CD4-positive, CD25-positive, alpha-beta regulatory T cell (primary cell): ENCODE data around the gene CNDP1. TPM values are rescaled to one million over a fixed set of nuclear protein-coding genes. Genes with fewer than 3 reads are reported as not detected.
"Not testable (repeated sequence)": the region's sequence is repeated elsewhere in the genome, so short reads cannot be mapped to it uniquely, and the experiment has no call there.

Source experiments
- ATAC-seq, 2 donors: fragments of 150-1000 bp; cut with Tn5 transposase; one replicate each; pipeline ENCODE4 v1.10.0; 2021; ENCODE audit warnings: low read depth in 2 of 2, moderate number of reproducible peaks in 2 of 2, moderate library complexity in 1 of 2
- DNase-seq, 3 donors: peaks; one replicate each; pipeline versions ENCODE4 v3.0.0 to v3.0.0-alpha.2; 2012 to 2022; ENCODE audit warnings: mixed read lengths in 1 of 3
- H3K27ac ChIP-seq: one replicate; pipeline ENCODE4 v1.7.0; 2013; ENCODE audit warnings: mild to moderate bottlenecking, low read length; ENCODE audit not compliant: insufficient read depth, poor library complexity, severe bottlenecking
- H3K27me3 ChIP-seq: one replicate; pipeline ENCODE4 v1.7.0; 2013; ENCODE audit warnings: low read length; ENCODE audit not compliant: control insufficient read depth, insufficient read depth
- H3K36me3 ChIP-seq: one replicate; pipeline ENCODE4 v1.7.0; 2013; ENCODE audit warnings: mild to moderate bottlenecking, low read length, moderate library complexity; ENCODE audit not compliant: control insufficient read depth, insufficient read depth
- H3K4me1 ChIP-seq: 2 replicates; pipeline ENCODE4 v1.7.0; 2013; ENCODE audit warnings: mild to moderate bottlenecking, low read length; ENCODE audit not compliant: insufficient read depth, control insufficient read depth, poor library complexity, severe bottlenecking
- H3K4me3 ChIP-seq: one replicate; pipeline ENCODE4 v1.7.0; 2013; ENCODE audit warnings: low read depth, mild to moderate bottlenecking, low read length, moderate library complexity
- H3K9me3 ChIP-seq, 2 experiments: 1 replicate in 1 of 2; 2 replicates in 1 of 2; pipeline ENCODE4 v1.7.0; 2013; ENCODE audit warnings: low read length in 2 of 2, mild to moderate bottlenecking in 1 of 2, moderate library complexity in 1 of 2; ENCODE audit not compliant: control insufficient read depth in 2 of 2
- H3K27ac Mint-ChIP-seq, 3 donors: one replicate each; pipeline ENCODE4 v1.8.0; 2020 to 2022; ENCODE audit warnings: mild to moderate bottlenecking in 3 of 3, mixed read lengths in 3 of 3, moderate library complexity in 2 of 3
- H3K27me3 Mint-ChIP-seq: one replicate; pipeline ENCODE4 v1.8.0; 2022; ENCODE audit warnings: mild to moderate bottlenecking, mixed read lengths
- H3K36me3 Mint-ChIP-seq: one replicate; pipeline ENCODE4 v1.8.0; 2020; ENCODE audit warnings: mixed read lengths
- H3K4me1 Mint-ChIP-seq, 4 donors: one replicate each; pipeline ENCODE4 v1.8.0; 2020 to 2022; ENCODE audit warnings: mixed read lengths in 4 of 4, mild to moderate bottlenecking in 1 of 4
- H3K4me3 Mint-ChIP-seq, 4 donors: one replicate each; pipeline ENCODE4 v1.8.0; 2020 to 2022; ENCODE audit warnings: mild to moderate bottlenecking in 4 of 4, mixed read lengths in 4 of 4, moderate library complexity in 3 of 4
- H3K9me3 Mint-ChIP-seq, 7 donors: one replicate each; pipeline ENCODE4 v1.8.0; 2020 to 2022; ENCODE audit warnings: mixed read lengths in 7 of 7, mild to moderate bottlenecking in 3 of 7, moderate library complexity in 2 of 7
- polyA plus RNA-seq, 4 donors: library from polyadenylated mRNA; unstranded; fragments of 300-500 nt; fragmentation: Illumina TruSeq; gene quantifications; one replicate each; pipeline ENCODE4 v1.2.3, GENCODE V29; 2021
- total RNA-seq: library from RNA; stranded (reverse); gene quantifications from one replicate; pipeline ENCODE4 v1.2.3, GENCODE V29; 2022

Gene CNDP1
- total and polyA plus RNA-seq, 5 donors from 2014 or later: 0.15 TPM; not detected in 4

DNA sequence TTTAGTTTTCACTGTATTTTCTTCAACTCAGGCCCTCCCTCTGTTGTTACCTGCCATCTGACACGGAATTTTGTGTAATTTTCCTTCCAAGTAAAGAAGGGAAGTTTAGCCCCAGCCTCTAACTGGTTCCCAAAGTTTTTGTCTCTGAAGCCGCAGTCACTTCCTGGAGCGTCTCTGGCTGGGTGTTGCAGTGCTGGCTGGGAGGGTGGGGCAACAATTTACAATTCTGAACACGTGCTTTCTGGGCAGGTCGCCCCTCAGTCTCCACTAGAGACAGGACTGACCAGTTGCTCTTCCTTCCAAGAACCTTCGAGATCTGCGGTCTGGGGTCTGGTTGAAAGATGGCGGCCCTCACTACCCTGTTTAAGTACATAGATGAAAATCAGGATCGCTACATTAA lies 34.7 kb upstream of the CNDP1 start:
- ATAC-seq: no peak
- H3K4me1 ChIP-seq: peaks cover 44% of the 10 kb centered on the region
- no peaks in the 10 kb centered on the region for H3K9me3 Mint-ChIP-seq

DNA sequence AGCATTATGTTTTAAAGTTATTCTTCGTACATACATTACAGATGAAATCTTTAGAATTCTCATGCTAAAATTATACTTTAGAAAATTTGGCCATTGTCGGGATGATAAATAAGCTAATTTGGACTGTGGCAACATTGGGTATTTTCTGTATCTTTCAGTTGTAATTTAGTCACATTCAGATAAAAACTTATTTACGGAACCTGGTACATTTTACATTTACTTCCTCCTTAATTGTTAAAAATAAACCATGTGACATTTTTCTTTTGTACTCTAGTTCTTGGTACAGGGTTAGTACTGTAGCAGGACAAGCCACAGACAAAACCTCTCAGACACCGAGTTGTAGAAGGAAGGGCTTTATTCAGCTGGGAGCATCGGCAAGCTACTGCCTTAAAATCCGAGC lies 33.9 kb upstream of the CNDP1 start:
- H3K9me3 ChIP-seq: no peaks in the 10 kb centered on the region
- Mint-ChIP-seq H3K36me3 (peaks cover 27% of the 10 kb centered on the region), H3K27me3 (peaks cover 4% of the 10 kb centered on the region), H3K4me1 (peaks cover 28 to 67% (median 45%) of the 10 kb centered on the region in 4 donors), H3K27ac (peak overlapping the region in 2 of 3 donors; percentile 94 to 95), H3K9me3 (no peaks in the 10 kb centered on the region), H3K4me3 (peak overlapping the region; percentile 52 to 94 (median 87))
- DNase-seq: no peak
- peak overlapping the region; percentile 99 for H3K4me3 ChIP-seq
- ATAC-seq: no peak
- H3K27ac ChIP-seq: peak overlapping the region; percentile 94
- no peaks in the 10 kb centered on the region for H3K27me3 ChIP-seq
- H3K36me3 ChIP-seq: peaks cover 36% of the 10 kb centered on the region
- H3K4me1 ChIP-seq: peaks cover 42% of the 10 kb centered on the region

More for the DNA sequence above, 34.7 kb upstream of the CNDP1 start:
- peaks cover 4% of the 10 kb centered on the region for H3K27me3 Mint-ChIP-seq
- Histone ChIP-seq H3K27me3 (no peaks in the 10 kb centered on the region), H3K36me3 (peaks cover 32% of the 10 kb centered on the region), H3K9me3 (no peaks in the 10 kb centered on the region), H3K4me3 (peak overlapping the region; percentile 99), H3K27ac (peak overlapping the region; percentile 94)
- H3K36me3 Mint-ChIP-seq: peaks cover 27% of the 10 kb centered on the region
- peaks cover 28 to 68% (median 46%) of the 10 kb centered on the region in 4 donors for H3K4me1 Mint-ChIP-seq
- H3K27ac Mint-ChIP-seq: peak overlapping the region; percentile 94 to 99 (median 95)
- DNase-seq: peak in 2 of 3 donors; percentile 14 to 78
- H3K4me3 Mint-ChIP-seq: peak overlapping the region; percentile 87 to 94 (median 90)

DNA sequence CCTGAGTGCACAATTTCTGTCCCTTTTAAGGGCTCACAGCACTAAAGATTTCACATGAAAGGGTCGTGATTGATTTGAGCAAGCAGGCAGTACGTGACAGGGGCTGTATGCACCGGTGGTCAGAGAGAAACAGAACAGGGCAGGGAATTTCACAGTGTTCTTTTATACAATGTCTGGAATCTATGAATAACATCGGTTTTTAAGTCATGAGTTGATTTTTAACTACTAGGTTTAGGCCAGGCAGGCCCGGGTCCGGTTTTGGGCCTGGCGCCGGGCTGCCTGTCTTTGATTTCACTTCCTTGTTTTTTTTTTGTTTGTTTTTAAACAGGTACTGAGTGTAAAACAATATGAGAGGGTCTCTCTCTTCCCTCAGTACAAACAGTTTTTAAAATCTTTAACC lies 33.5 kb upstream of the CNDP1 start:
- H3K27me3 ChIP-seq, H3K27me3 Mint-ChIP-seq, ATAC-seq, H3K9me3 ChIP-seq, DNase-seq, H3K9me3 Mint-ChIP-seq: not testable (repeated sequence)
- H3K27ac Mint-ChIP-seq: peak overlapping the region; percentile 55 to 95 (median 94)
- peak overlapping the region; percentile 94 for H3K27ac ChIP-seq
- peaks cover 39% of the 10 kb centered on the region for H3K36me3 ChIP-seq
- H3K4me3 ChIP-seq: peak overlapping the region; percentile 99
- peak overlapping the region; percentile 2 to 82 (median 47) for H3K4me3 Mint-ChIP-seq
- peaks cover 38% of the 10 kb centered on the region for H3K4me1 ChIP-seq
- peaks cover 31% of the 10 kb centered on the region for H3K36me3 Mint-ChIP-seq
- H3K4me1 Mint-ChIP-seq: peaks cover 28 to 66% (median 44%) of the 10 kb centered on the region in 4 donors

DNA sequence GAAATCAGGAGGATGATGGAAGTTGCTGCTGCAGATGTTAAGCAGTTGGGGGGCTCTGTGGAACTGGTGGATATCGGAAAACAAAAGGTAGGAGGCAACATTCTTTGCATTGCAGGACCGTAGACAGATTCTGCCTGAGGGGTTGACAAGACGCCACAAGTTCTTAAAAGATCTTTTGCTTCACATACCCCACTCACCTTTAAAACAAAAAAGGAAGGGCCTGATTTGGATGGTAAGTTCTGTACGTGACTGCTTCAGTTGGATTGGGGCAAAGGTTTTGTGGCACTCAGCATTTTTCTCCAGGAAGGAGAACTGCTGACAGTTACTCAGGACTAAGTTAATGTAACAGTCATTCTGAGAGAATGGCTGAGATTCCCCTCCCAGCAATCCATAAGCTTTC lies 32.9 kb upstream of the CNDP1 start:
- Histone ChIP-seq H3K36me3 (peaks cover 45% of the 10 kb centered on the region), H3K27ac (no peak overlapping the region), H3K27me3 (no peaks in the 10 kb centered on the region), H3K9me3 (no peaks in the 10 kb centered on the region), H3K4me1 (peaks cover 36% of the 10 kb centered on the region), H3K4me3 (no peak overlapping the region)
- peaks cover 32% of the 10 kb centered on the region for H3K36me3 Mint-ChIP-seq
- peaks cover 4% of the 10 kb centered on the region for H3K27me3 Mint-ChIP-seq
- H3K4me1 Mint-ChIP-seq: peaks cover 28 to 62% (median 44%) of the 10 kb centered on the region in 4 donors
- DNase-seq: no peak
- H3K4me3 Mint-ChIP-seq: no peak overlapping the region
- H3K27ac Mint-ChIP-seq: peak overlapping the region in 2 of 3 donors; percentile 12 to 94
- H3K9me3 Mint-ChIP-seq: no peaks in the 10 kb centered on the region
- no peak for ATAC-seq

DNA sequence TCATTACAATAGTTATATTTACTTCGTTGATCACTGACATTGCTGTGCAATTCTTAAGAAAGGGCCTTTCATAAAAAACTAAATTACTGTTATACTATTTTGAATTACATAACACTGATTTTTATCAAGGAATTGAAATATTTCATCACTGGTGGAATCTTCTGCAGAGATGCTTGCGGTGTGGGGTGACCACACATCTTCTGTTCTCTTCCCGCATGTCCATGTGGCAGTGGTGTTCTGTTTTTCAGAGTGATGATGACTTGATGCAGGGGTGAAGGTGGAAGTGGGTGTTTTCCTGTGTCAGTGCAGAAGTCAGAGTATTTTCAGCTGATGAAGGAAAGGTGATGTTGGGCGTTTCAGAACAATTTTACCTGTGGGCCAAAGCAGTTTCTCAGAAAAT lies 31.2 kb upstream of the CNDP1 start:
- Histone ChIP-seq H3K27ac (no peak overlapping the region), H3K27me3 (no peaks in the 10 kb centered on the region), H3K4me1 (peaks cover 19% of the 10 kb centered on the region), H3K4me3 (no peak overlapping the region), H3K36me3 (peaks cover 63% of the 10 kb centered on the region), H3K9me3 (no peaks in the 10 kb centered on the region)
- Mint-ChIP-seq H3K36me3 (peaks cover 49% of the 10 kb centered on the region), H3K27me3 (peaks cover 4% of the 10 kb centered on the region), H3K27ac (peak overlapping the region; percentile 32 to 52 (median 35)), H3K4me1 (peaks cover 29 to 58% (median 38%) of the 10 kb centered on the region in 4 donors), H3K4me3 (no peak overlapping the region), H3K9me3 (no peaks in the 10 kb centered on the region)
- DNase-seq (no peak), ATAC-seq (no peak)

DNA sequence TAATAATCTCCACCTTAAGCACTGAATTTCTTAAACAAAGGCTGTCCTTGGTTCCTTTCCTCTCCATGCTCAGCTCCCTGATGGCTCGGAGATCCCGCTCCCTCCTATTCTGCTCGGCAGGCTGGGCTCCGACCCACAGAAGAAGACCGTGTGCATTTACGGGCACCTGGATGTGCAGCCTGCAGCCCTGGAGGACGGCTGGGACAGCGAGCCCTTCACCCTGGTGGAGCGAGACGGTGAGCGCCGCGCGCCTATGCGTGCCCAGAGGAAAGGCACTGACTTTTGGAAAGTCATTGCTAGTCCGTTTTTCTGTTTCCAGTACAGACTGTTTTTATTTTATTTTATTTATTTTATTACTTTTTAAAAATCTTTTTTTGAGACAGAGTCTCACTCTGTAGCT lies 28.5 kb upstream of the CNDP1 start:
- Histone ChIP-seq H3K27me3 (no peaks in the 10 kb centered on the region), H3K27ac (no peak overlapping the region), H3K4me1 (no peaks in the 10 kb centered on the region), H3K4me3 (no peak overlapping the region), H3K9me3 (no peaks in the 10 kb centered on the region), H3K36me3 (peaks cover 89% of the 10 kb centered on the region)
- no peaks in the 10 kb centered on the region for H3K27me3 Mint-ChIP-seq
- DNase-seq (no peak), ATAC-seq (no peak)
- peaks cover 59% of the 10 kb centered on the region for H3K36me3 Mint-ChIP-seq
- H3K27ac Mint-ChIP-seq: no peak overlapping the region
- H3K4me3 Mint-ChIP-seq: no peak overlapping the region
- peaks cover 17 to 33% (median 21%) of the 10 kb centered on the region in 4 donors for H3K4me1 Mint-ChIP-seq
- H3K9me3 Mint-ChIP-seq: no peaks in the 10 kb centered on the region

DNA sequence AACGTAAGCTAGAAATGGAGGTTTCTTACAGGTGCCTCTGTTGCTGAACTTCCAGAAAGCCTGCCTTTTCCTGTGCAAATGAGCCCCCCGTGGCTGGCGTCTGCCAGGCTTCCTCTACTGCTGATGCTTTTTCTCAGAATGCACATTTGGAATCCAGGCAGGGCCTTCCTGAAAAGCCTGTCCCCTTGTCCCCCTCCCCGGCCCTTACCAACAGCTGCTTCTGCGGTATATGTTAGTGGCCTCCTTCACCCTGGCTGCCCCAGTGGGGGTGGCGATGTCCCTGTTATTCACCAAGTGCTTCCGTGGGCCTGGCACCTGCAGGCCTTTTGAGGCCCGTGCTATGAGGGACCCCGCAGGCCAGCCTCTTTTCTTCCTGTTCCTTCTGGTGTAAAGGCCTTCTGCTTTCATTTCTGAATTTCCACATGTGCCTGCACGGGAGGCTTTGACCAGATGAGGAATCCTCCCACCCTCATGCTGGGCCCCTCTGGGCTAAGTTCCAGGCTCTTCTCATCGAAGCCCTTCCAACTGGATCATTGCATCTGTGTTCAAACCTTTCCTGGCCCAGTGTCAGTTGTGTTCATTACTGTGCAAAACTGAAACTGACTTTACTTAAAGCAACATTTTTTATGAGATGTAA lies 27.7 kb upstream of the CNDP1 start:
- Histone ChIP-seq H3K4me3 (no peak overlapping the region), H3K9me3 (no peaks in the 10 kb centered on the region), H3K36me3 (peaks cover 88% of the 10 kb centered on the region), H3K27ac (no peak overlapping the region), H3K27me3 (no peaks in the 10 kb centered on the region), H3K4me1 (no peaks in the 10 kb centered on the region)
- DNase-seq: no peak
- peaks cover 56% of the 10 kb centered on the region for H3K36me3 Mint-ChIP-seq
- H3K9me3 Mint-ChIP-seq: no peaks in the 10 kb centered on the region
- H3K27me3 Mint-ChIP-seq: no peaks in the 10 kb centered on the region
- peak overlapping the region in 1 of 3 donors; percentile 91 for H3K27ac Mint-ChIP-seq
- peaks cover 13 to 25% (median 18%) of the 10 kb centered on the region in 4 donors for H3K4me1 Mint-ChIP-seq
- no peak for ATAC-seq
- H3K4me3 Mint-ChIP-seq: no peak overlapping the region
